ENCODE data around the gene PLEK. TPM values are rescaled to one million over a fixed set of nuclear protein-coding genes. Genes with fewer than 3 reads are reported as not detected.
"Not testable (repeated sequence)": the region's sequence is repeated elsewhere in the genome, so short reads cannot be mapped to it uniquely, and the experiment has no call there.

Gene PLEK
- total RNA-seq, 3 donors from 2014 or later, result 3.6 to 20.5 (median 11.7) TPM

- Histone ChIP-seq H3K36me3 (no peaks in the 10 kb centered on the region), H3K4me1 (no peaks in the 10 kb centered on the region), H3K4me3 (no peak overlapping the region), H3K9me3 (no peaks in the 10 kb centered on the region), H3K27me3 (no peaks in the 10 kb centered on the region), H3K27ac (no peak overlapping the region)
- intact Hi-C loops (cut with DNase I; ENCODE audit: low total_unique reads), result no loop called here
- no peak for TF ChIP-seq CTCF (IDR thresholded peaks at IDR 0.05)
- TF ChIP-seq POLR2AphosphoS5 (IDR thresholded peaks at IDR 0.05), result no peak
- DNase-seq (ENCODE audit: low spot score in 2 of 2), result no peak
Measured at GRCh38 chr2:68372485-68372884, 7.4 kb downstream of the PLEK start.

- Histone ChIP-seq H3K27ac (no peak overlapping the region), H3K27me3 (no peaks in the 10 kb centered on the region), H3K4me1 (no peaks in the 10 kb centered on the region), H3K4me3 (no peak overlapping the region), H3K36me3 (no peaks in the 10 kb centered on the region), H3K9me3 (no peaks in the 10 kb centered on the region)
- intact Hi-C loops (cut with DNase I; ENCODE audit: low total_unique reads), result no loop called here
- DNase-seq (ENCODE audit: low spot score in 2 of 2), result no peak
- no peak for TF ChIP-seq POLR2A (IDR thresholded peaks at IDR 0.05)
- TF ChIP-seq POLR2AphosphoS5 (IDR thresholded peaks at IDR 0.05), result no peak
- TF ChIP-seq CTCF (IDR thresholded peaks at IDR 0.05), result no peak
Measured at GRCh38 chr2:68374184-68374583, 9.1 kb downstream of the PLEK start.

GRCh38 chr2:68375582-68375981, 10.5 kb downstream of the PLEK start:
- H3K27me3 ChIP-seq, result no peaks in the 10 kb centered on the region
- H3K4me3 ChIP-seq, result no peak overlapping the region
- H3K4me1 ChIP-seq, result no peaks in the 10 kb centered on the region
- H3K9me3 ChIP-seq, result no peaks in the 10 kb centered on the region
- H3K36me3 ChIP-seq, result no peaks in the 10 kb centered on the region
- no peak overlapping the region for H3K27ac ChIP-seq
- DNase-seq (ENCODE audit: low spot score in 2 of 2), result no peak
- TF ChIP-seq CTCF (IDR thresholded peaks at IDR 0.05), result no peak
- no peak for TF ChIP-seq POLR2A (IDR thresholded peaks at IDR 0.05)
- TF ChIP-seq POLR2AphosphoS5 (IDR thresholded peaks at IDR 0.05), result no peak
- intact Hi-C loops (cut with DNase I; ENCODE audit: low total_unique reads), result no loop called here

- intact Hi-C loops (cut with DNase I; ENCODE audit: low total_unique reads), result no loop called here
- Histone ChIP-seq H3K4me3 (no peak overlapping the region), H3K9me3 (no peaks in the 10 kb centered on the region), H3K36me3 (no peaks in the 10 kb centered on the region), H3K27me3 (no peaks in the 10 kb centered on the region), H3K4me1 (no peaks in the 10 kb centered on the region), H3K27ac (no peak overlapping the region)
- no peak for DNase-seq (ENCODE audit: low spot score in 2 of 2)
- no peak for TF ChIP-seq CTCF (IDR thresholded peaks at IDR 0.05)
- no peak for TF ChIP-seq POLR2AphosphoS5 (IDR thresholded peaks at IDR 0.05)
- no peak for TF ChIP-seq POLR2A (IDR thresholded peaks at IDR 0.05)
Measured at GRCh38 chr2:68377137-68377780, 12.2 kb downstream of the PLEK start.

GRCh38 chr2:68378779-68379178, 13.7 kb downstream of the PLEK start:
- H3K36me3 ChIP-seq; H3K4me3 ChIP-seq; H3K27ac ChIP-seq; DNase-seq (ENCODE audit: low spot score in 2 of 2); H3K27me3 ChIP-seq; H3K4me1 ChIP-seq; H3K9me3 ChIP-seq; intact Hi-C loops (cut with DNase I; ENCODE audit: low total_unique reads): not testable (repeated sequence)
